B cell (primary cell): Measurements from ENCODE around the gene DCPS. TPM values are rescaled to one million over a fixed set of nuclear protein-coding genes. Genes with fewer than 3 reads are reported as not detected.
"Not testable (repeated sequence)": the region's sequence is repeated elsewhere in the genome, so short reads cannot be mapped to it uniquely, and the experiment has no call there.

Experiments used
- ATAC-seq: fragments of 200-7000 bp; cut with Tn5 transposase; one replicate; pipeline ENCODE4 v1.10.0; 2021; ENCODE audit warnings: low read depth, mild to moderate bottlenecking, moderate number of reproducible peaks, moderate library complexity
- CTCF ChIA-PET: fragments of 350-600 bp; sonication (Branson Sonifier 250); formaldehyde crosslinking; loops from one replicate; lab custom pipeline; 2021; ENCODE audit warnings: antibody characterized with exemption, inconsistent platforms; lab: Charles Lee
- POLR2A ChIA-PET: fragments of 350-600 bp; sonication (Branson Sonifier 250); formaldehyde crosslinking; loops from one replicate; lab custom pipeline; 2021; ENCODE audit warnings: antibody characterized with exemption; lab: Charles Lee
- DNase-seq: peaks from one replicate; pipeline ENCODE4 v3.0.0; 2013
- H2AFZ ChIP-seq: 2 replicates; pipeline ENCODE4 v1.6.1; 2012; ENCODE audit warnings: mild to moderate bottlenecking, low read depth, low read length; ENCODE audit not compliant: insufficient read depth, poor library complexity, severe bottlenecking
- H3K27ac ChIP-seq, 2 donors: 1 replicate in 1 of 2; 2 replicates in 1 of 2; pipeline ENCODE4 v1.5.1; 2012 to 2013; ENCODE audit warnings: low read length in 2 of 2, mild to moderate bottlenecking in 2 of 2, moderate library complexity in 1 of 2
- H3K27me3 ChIP-seq, 4 experiments: fragments of 200-600 bp in 1 of 4; sonication (generic) in 1 of 4; replicated peaks in 1 of 4; 1 replicate in 2 of 4; 2 replicates in 2 of 4; pipeline versions ENCODE4 v1.6.1 to v1.7.0; 2013 to 2016; ENCODE audit warnings: low read length in 3 of 4, mild to moderate bottlenecking in 2 of 4, mixed read lengths in 1 of 4, moderate library complexity in 1 of 4; ENCODE audit not compliant: insufficient read depth in 4 of 4, control insufficient read depth in 3 of 4; ENCODE audit errors: control extremely low read depth in 1 of 4
- H3K36me3 ChIP-seq, 2 experiments: replicated peaks in 1 of 2; 1 replicate in 1 of 2; 2 replicates in 1 of 2; pipeline versions ENCODE4 v1.6.1 to v1.7.1; 2013; ENCODE audit warnings: low read length in 1 of 2; ENCODE audit not compliant: insufficient read depth in 2 of 2, control insufficient read depth in 1 of 2; ENCODE audit errors: control extremely low read depth in 1 of 2, extremely low read depth in 1 of 2
- H3K4me1 ChIP-seq, 2 donors: fragments of 200-600 bp in 1 of 2; sonication (generic) in 1 of 2; 1 replicate in 1 of 2; 2 replicates in 1 of 2; pipeline versions ENCODE4 v1.5.1 to v1.6.1; 2013 to 2017; ENCODE audit warnings: low read length in 2 of 2; ENCODE audit not compliant: control insufficient read depth in 2 of 2, insufficient read depth in 2 of 2
- H3K4me2 ChIP-seq: replicated peaks from 2 replicates; pipeline ENCODE3; 2012; ENCODE audit warnings: mild to moderate bottlenecking, low read depth, low read length; ENCODE audit not compliant: poor library complexity, severe bottlenecking
- H3K4me3 ChIP-seq, 5 experiments: fragments of 200-600 bp in 1 of 5; sonication (generic) in 1 of 5; 1 replicate in 3 of 5; 2 replicates in 2 of 5; pipeline versions ENCODE4 v1.5.1 to v1.7.0; 2011 to 2016; ENCODE audit warnings: low read length in 4 of 5, mild to moderate bottlenecking in 4 of 5, low read depth in 2 of 5, control low read depth in 1 of 5, moderate library complexity in 1 of 5; ENCODE audit not compliant: insufficient read depth in 1 of 5; ENCODE audit errors: control extremely low read depth in 1 of 5, extremely low read depth in 1 of 5
- H3K79me2 ChIP-seq: fragments of 200-600 bp; sonication (generic); one replicate; pipeline ENCODE4 v1.6.0; 2016; ENCODE audit warnings: low read length; ENCODE audit not compliant: control insufficient read depth, insufficient read depth
- H3K9ac ChIP-seq: fragments of 200-600 bp; sonication (generic); 2 replicates; pipeline ENCODE4 v1.6.1; 2017; ENCODE audit warnings: mild to moderate bottlenecking, low read length, moderate library complexity
- H3K9me3 ChIP-seq, 3 donors: one replicate each; pipeline versions ENCODE4 v1.6.1 to v1.7.1; 2013; ENCODE audit warnings: low read length in 2 of 3; ENCODE audit not compliant: control insufficient read depth in 2 of 3, insufficient read depth in 1 of 3; ENCODE audit errors: control extremely low read depth in 1 of 3
- H4K20me1 ChIP-seq: 2 replicates; pipeline ENCODE4 v1.6.0; 2012; ENCODE audit warnings: mild to moderate bottlenecking, low read length; ENCODE audit not compliant: insufficient read depth, control insufficient read depth, poor library complexity, severe bottlenecking
- H3K27ac Mint-ChIP-seq: one replicate; pipeline ENCODE4 v1.8.0; 2021; ENCODE audit warnings: mixed read lengths
- H3K27me3 Mint-ChIP-seq: one replicate; pipeline ENCODE4 v1.8.0; 2021; ENCODE audit warnings: mixed read lengths
- H3K4me1 Mint-ChIP-seq: one replicate; pipeline ENCODE4 v1.8.0; 2021; ENCODE audit warnings: mixed read lengths
- H3K4me3 Mint-ChIP-seq: one replicate; pipeline ENCODE4 v1.8.0; 2021; ENCODE audit warnings: mixed read lengths
- H3K9me3 Mint-ChIP-seq: one replicate; pipeline ENCODE4 v1.8.0; 2022; ENCODE audit warnings: mixed read lengths; ENCODE audit not compliant: insufficient read depth
- EZH2 ChIP-seq: IDR thresholded peaks from 2 replicates; pipeline ENCODE4 v1.6.1; 2012; ENCODE audit warnings: borderline replicate concordance, low read depth, mild to moderate bottlenecking, moderate library complexity, low read length; ENCODE audit not compliant: insufficient read depth, poor library complexity, severe bottlenecking
- WGBS: methylation state at CpG from one replicate; pipeline ENCODE4 v1.1.5; 2013; ENCODE audit warnings: missing lambda C conversion rate; ENCODE audit not compliant: insufficient coverage; 5-methylcytosine and 5-hydroxymethylcytosine counted together
- intact Hi-C: fragments of 100-400 bp; cut with micrococcal nuclease; formaldehyde crosslinking; loops from one replicate; pipeline ENCODE4 v1.10.0; 2022
- polyA plus RNA-seq: library from polyadenylated mRNA; depleted of rRNA; stranded (reverse); fragments of >200 nt; gene quantifications from 2 replicates; pipeline ENCODE4 v1.2.3, GENCODE V29; 2012
- small RNA-seq: library from RNA; depleted of rRNA; stranded (forward); fragments of <200 nt; gene quantifications from one replicate; pipeline ENCODE3, GENCODE V24; 2012; ENCODE audit warnings: low replicate concordance, low read depth; ENCODE audit not compliant: insufficient read length
- total RNA-seq, 2 donors: library from RNA; stranded (reverse); fragments of 120-200 nt in 1 of 2; gene quantifications; 1 replicate in 1 of 2; 2 replicates in 1 of 2; pipeline versions ENCODE4 v1.2.3 to v1.2.4, GENCODE V29; 2013 to 2022
- TF ChIP-seq, protein P1 (sequence below): fragments of 200-600 bp; IDR thresholded peaks from one replicate; pipeline ENCODE4 v1.8.0; 2022; ENCODE audit warnings: antibody characterized with exemption, mild to moderate bottlenecking

Gene DCPS
- total and polyA plus RNA-seq, 2 donors (not counting 1 experiment from before 2014, with no cell fraction given), result 21.7 to 37.1 TPM

GRCh38 chr11:126394036-126394435 lies 90.2 kb downstream of the DCPS start:
- POLR2A ChIA-PET, result no interaction called here
- CTCF ChIA-PET, result no interaction called here
- no peak for ATAC-seq

GRCh38 chr11:126394634-126395072 lies 90.8 kb downstream of the DCPS start:
- WGBS, result 88% methylated on average over 1 of the region's 7 CpGs

More at GRCh38 chr11:126394036-126394435, 90.2 kb downstream of the DCPS start:
- no peak overlapping the region for H3K4me3 ChIP-seq
- H3K27me3 ChIP-seq, result peaks cover 0 to 9% (median 0%) of the 10 kb centered on the region in 4 experiments
- peaks cover 4 to 8% of the 10 kb centered on the region in 2 donors for H3K4me1 ChIP-seq
- no peaks in the 10 kb centered on the region for H3K9me3 Mint-ChIP-seq
- no peak overlapping the region for H3K4me3 Mint-ChIP-seq
- no peaks in the 10 kb centered on the region for H4K20me1 ChIP-seq
- no peak overlapping the region for H3K4me2 ChIP-seq
- 100% methylated on average over 3 of the region's 3 CpGs for WGBS
- H3K27ac Mint-ChIP-seq, result no peak overlapping the region
- H2AFZ ChIP-seq, result no peak overlapping the region
- no peaks in the 10 kb centered on the region for H3K79me2 ChIP-seq
- peaks cover 11% of the 10 kb centered on the region for H3K27me3 Mint-ChIP-seq
- H3K27ac ChIP-seq, result no peak overlapping the region
- DNase-seq, result no peak
- H3K9ac ChIP-seq, result no peak overlapping the region
- H3K9me3 ChIP-seq, result peaks cover 0 to 2% (median 0%) of the 10 kb centered on the region in 3 donors
- intact Hi-C loops, result no loop called here
- no peak for TF ChIP-seq EZH2
- TF ChIP-seq, protein P1, sequence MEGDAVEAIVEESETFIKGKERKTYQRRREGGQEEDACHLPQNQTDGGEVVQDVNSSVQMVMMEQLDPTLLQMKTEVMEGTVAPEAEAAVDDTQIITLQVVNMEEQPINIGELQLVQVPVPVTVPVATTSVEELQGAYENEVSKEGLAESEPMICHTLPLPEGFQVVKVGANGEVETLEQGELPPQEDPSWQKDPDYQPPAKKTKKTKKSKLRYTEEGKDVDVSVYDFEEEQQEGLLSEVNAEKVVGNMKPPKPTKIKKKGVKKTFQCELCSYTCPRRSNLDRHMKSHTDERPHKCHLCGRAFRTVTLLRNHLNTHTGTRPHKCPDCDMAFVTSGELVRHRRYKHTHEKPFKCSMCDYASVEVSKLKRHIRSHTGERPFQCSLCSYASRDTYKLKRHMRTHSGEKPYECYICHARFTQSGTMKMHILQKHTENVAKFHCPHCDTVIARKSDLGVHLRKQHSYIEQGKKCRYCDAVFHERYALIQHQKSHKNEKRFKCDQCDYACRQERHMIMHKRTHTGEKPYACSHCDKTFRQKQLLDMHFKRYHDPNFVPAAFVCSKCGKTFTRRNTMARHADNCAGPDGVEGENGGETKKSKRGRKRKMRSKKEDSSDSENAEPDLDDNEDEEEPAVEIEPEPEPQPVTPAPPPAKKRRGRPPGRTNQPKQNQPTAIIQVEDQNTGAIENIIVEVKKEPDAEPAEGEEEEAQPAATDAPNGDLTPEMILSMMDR, result no peak
- no peaks in the 10 kb centered on the region for H3K36me3 ChIP-seq
- peaks cover 8% of the 10 kb centered on the region for H3K4me1 Mint-ChIP-seq

More at GRCh38 chr11:126394634-126395072, 90.8 kb downstream of the DCPS start:
- H3K9ac ChIP-seq, H3K4me3 Mint-ChIP-seq, H4K20me1 ChIP-seq, H2AFZ ChIP-seq, H3K4me2 ChIP-seq, H3K27ac Mint-ChIP-seq, H3K4me1 Mint-ChIP-seq, DNase-seq, H3K4me3 ChIP-seq, H3K27ac ChIP-seq, H3K27me3 ChIP-seq, ATAC-seq, H3K9me3 Mint-ChIP-seq, POLR2A ChIA-PET, CTCF ChIA-PET, H3K36me3 ChIP-seq, H3K9me3 ChIP-seq, H3K4me1 ChIP-seq, H3K79me2 ChIP-seq, intact Hi-C loops: not testable (repeated sequence)
- H3K27me3 Mint-ChIP-seq, result peaks cover 11% of the 10 kb centered on the region

Small RNA genes lying within 50 kb of the gene (small RNA-seq; reads per million reads assigned to genes)
- not detected for gene AP001318.3

Other genes starting within 250 kb of the DCPS start
- not detected in 2 replicates for gene CDON, start 241.2 kb upstream of the DCPS start, total RNA-seq
- gene CDON, start 241.2 kb upstream of the DCPS start, polyA plus RNA-seq, result 0.01 and 0.30 TPM in 2 replicates
- 48.8 and 50.4 TPM in 2 replicates for gene RPUSD4, start 92.4 kb upstream of the DCPS start, total RNA-seq
- gene RPUSD4, start 92.4 kb upstream of the DCPS start, polyA plus RNA-seq, result 24.5 and 31.4 TPM in 2 replicates
- gene FAM118B, start 92.3 kb upstream of the DCPS start, total RNA-seq, result 12.8 and 14.1 TPM in 2 replicates
- gene FAM118B, start 92.3 kb upstream of the DCPS start, polyA plus RNA-seq, result 6.0 and 7.3 TPM in 2 replicates
- gene SRPRA, start 35.2 kb upstream of the DCPS start, total RNA-seq, result 129 and 136 TPM in 2 replicates
- 115 and 177 TPM in 2 replicates for gene SRPRA, start 35.2 kb upstream of the DCPS start, polyA plus RNA-seq
- 44.4 and 46.0 TPM in 2 replicates for gene FOXRED1, start 34.9 kb upstream of the DCPS start, total RNA-seq
- 26.1 and 36.3 TPM in 2 replicates for gene FOXRED1, start 34.9 kb upstream of the DCPS start, polyA plus RNA-seq
- gene TIRAP, start 21.0 kb upstream of the DCPS start, total RNA-seq, result 25.1 and 27.1 TPM in 2 replicates
- gene TIRAP, start 21.0 kb upstream of the DCPS start, polyA plus RNA-seq, result 9.9 and 10.5 TPM in 2 replicates
- 1.9 TPM in 2 replicates for gene ST3GAL4, start 51.6 kb downstream of the DCPS start, total RNA-seq
- 1.0 and 1.1 TPM in 2 replicates for gene ST3GAL4, start 51.6 kb downstream of the DCPS start, polyA plus RNA-seq